Esophagus muscularis mucosa (tissue), 3 donors: ENCODE results near the gene PTPN9.

Experiments used
- POLR2A ChIP-seq: fragments of 450-650 bp; IDR thresholded peaks from one replicate; pipeline ENCODE4 v1.6.1; 2017; ENCODE audit warnings: antibody characterized with exemption, moderate library complexity, mild to moderate bottlenecking, low read depth
- TF ChIP-seq, protein P1 (sequence below), 3 experiments: fragments of 200-600 bp in 2 of 3; fragments of 450-650 bp in 1 of 3; sonication (generic) in 2 of 3; IDR thresholded peaks; one replicate each; pipeline ENCODE4 v1.5.1; 2017 to 2019; ENCODE audit warnings: antibody characterized with exemption in 3 of 3, mild to moderate bottlenecking in 2 of 3, moderate library complexity in 1 of 3

DNA sequence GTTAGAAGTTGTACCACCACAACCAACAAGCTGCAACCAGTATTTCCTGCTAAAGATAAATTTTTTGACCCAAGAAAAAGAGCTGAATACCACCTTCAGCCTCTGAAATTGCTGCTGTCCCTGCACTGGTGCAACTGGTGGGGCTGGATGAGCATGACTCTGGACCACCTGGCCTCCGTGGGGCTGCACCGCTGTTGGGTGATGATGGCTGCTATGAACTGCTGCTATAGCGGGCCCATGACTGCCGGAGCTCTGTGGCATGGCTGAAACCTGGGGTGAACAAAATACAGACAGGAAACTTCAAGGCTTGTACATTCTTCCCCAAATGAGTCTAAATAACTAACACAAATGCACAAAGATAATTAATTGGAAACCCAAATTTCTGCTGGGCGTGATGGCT is 156.6 kb downstream of the PTPN9 start:
- TF ChIP-seq, protein P1, sequence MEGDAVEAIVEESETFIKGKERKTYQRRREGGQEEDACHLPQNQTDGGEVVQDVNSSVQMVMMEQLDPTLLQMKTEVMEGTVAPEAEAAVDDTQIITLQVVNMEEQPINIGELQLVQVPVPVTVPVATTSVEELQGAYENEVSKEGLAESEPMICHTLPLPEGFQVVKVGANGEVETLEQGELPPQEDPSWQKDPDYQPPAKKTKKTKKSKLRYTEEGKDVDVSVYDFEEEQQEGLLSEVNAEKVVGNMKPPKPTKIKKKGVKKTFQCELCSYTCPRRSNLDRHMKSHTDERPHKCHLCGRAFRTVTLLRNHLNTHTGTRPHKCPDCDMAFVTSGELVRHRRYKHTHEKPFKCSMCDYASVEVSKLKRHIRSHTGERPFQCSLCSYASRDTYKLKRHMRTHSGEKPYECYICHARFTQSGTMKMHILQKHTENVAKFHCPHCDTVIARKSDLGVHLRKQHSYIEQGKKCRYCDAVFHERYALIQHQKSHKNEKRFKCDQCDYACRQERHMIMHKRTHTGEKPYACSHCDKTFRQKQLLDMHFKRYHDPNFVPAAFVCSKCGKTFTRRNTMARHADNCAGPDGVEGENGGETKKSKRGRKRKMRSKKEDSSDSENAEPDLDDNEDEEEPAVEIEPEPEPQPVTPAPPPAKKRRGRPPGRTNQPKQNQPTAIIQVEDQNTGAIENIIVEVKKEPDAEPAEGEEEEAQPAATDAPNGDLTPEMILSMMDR (IDR thresholded peaks at IDR 0.05), result no peak
- TF ChIP-seq POLR2A, result no peak
